ENCODE measurements around the gene FAM120A. TPM values are rescaled to one million over a fixed set of nuclear protein-coding genes. Genes with fewer than 3 reads are reported as not detected.

The FAM120A gene
- total and polyA plus RNA-seq, 2 of the 13 experiments (the other 11 are each of a cell fraction or from before 2014, with no cell fraction given): 41.3 to 44.4 TPM

GRCh38 chr9:93579711-93580516 lies 128.4 kb downstream of the FAM120A start (continued):
- TF ChIP-seq ARID5B (CRISPR knock-in tag; IDR thresholded peaks at IDR 0.05) (no peak), NBN (conservative IDR thresholded peaks at IDR 0.05) (no peak)

GRCh38 chr9:93580654-93581380 lies 129.3 kb downstream of the FAM120A start:
- no peaks in the 10 kb centered on the region for H3K36me3 ChIP-seq (replicated peaks in 1 of 2; ENCODE audit: control insufficient read depth in 1 of 2, insufficient read depth in 2 of 2, low read length in 2 of 2)
- peak overlapping the region; percentile 45 to 65 (median 46); a peak in 5 of 6 replicates for H3K4me3 ChIP-seq (replicated peaks in 1 of 3; ENCODE audit: insufficient read depth in 1 of 3, low read depth in 2 of 3, low read length in 3 of 3)
- 6% methylated on average over 9 of the region's 10 CpGs for WGBS (ENCODE audit: low lambda C conversion rate)
- H4K20me1 ChIP-seq (ENCODE audit: insufficient read depth, low read length): peaks cover 21% of the 10 kb centered on the region
- H3K27me3 ChIP-seq (ENCODE audit: control insufficient read depth in 1 of 2, insufficient read depth in 2 of 2, low read length in 2 of 2): no peaks in the 10 kb centered on the region; a peak in 1 of 5 replicates
- no TSS peak for BruUV-seq (replicated peaks)
- peaks cover 67% of the 10 kb centered on the region for H3K4me1 ChIP-seq (ENCODE audit: insufficient read depth, low read length)
- H3K9ac ChIP-seq (ENCODE audit: insufficient read depth, low read depth, low read length): peak overlapping the region; percentile 38; the same call in 1 of the 2 replicates
- CTCF ChIA-PET (ENCODE audit: low intra/inter-chr PET ratio, low total read pairs): no interaction called here
- ATAC-seq: peak; percentile 86
- peaks cover 53% of the 10 kb centered on the region for H3K79me2 ChIP-seq (ENCODE audit: insufficient read depth, low read length)
- in situ Hi-C loops (cut with HindIII; ENCODE audit: extremely low pct_ligation_motif_present, low pct_unique_long_range_greater_than_20kb) (no loop called here), intact Hi-C loops (cut with micrococcal nuclease; ENCODE audit: unreplicated experiment) (no loop called here)
- no peaks in the 10 kb centered on the region for H3K9me3 ChIP-seq (ENCODE audit: low read length)
- peak; percentile 72 for DNase-seq (ENCODE audit: low spot score)
- H3K4me2 ChIP-seq (ENCODE audit: low read depth, low read length): peak overlapping the region; percentile 88
- peak; percentile 56 for FAIRE-seq
- POLR2A ChIA-PET: interaction anchor here (2.8 kb wide), 1 partner anchor 14 kb away, joined by 26 read pairs; no protein-coding TSS in a partner anchor
- peak overlapping the region; percentile 51 for H3K27ac ChIP-seq (ENCODE audit: extremely low read length, insufficient read depth, low read length)
- no peak overlapping the region for H2AFZ ChIP-seq (ENCODE audit: low read length)
- TF ChIP-seq ZNF501 (CRISPR knock-in tag; IDR thresholded peaks at IDR 0.05) (0 out of 2 replicates have a peak, but pooled peaks have one; percentile 26), ZNF530 (CRISPR knock-in tag; IDR thresholded peaks at IDR 0.05; ENCODE audit: low read depth) (no peak), SAFB2 (CRISPR knock-in tag; IDR thresholded peaks at IDR 0.05; ENCODE audit: borderline replicate concordance, low read depth) (0 out of 2 replicates have a peak, but pooled peaks have one; percentile 17), KMT2B (CRISPR knock-in tag; IDR thresholded peaks at IDR 0.05) (no peak), AKAP8 (CRISPR knock-in tag; IDR thresholded peaks at IDR 0.05) (0 out of 2 replicates have a peak, but pooled peaks have one; percentile 23), SALL1 (CRISPR knock-in tag; IDR thresholded peaks at IDR 0.05) (0 out of 2 replicates have a peak, but pooled peaks have one; percentile 34), ZC3H4 (CRISPR knock-in tag; IDR thresholded peaks at IDR 0.05; ENCODE audit: borderline replicate concordance) (no peak), CAMTA2 (CRISPR knock-in tag; IDR thresholded peaks at IDR 0.05; ENCODE audit: borderline replicate concordance) (no peak), RXRB (CRISPR knock-in tag; IDR thresholded peaks at IDR 0.05; ENCODE audit: borderline replicate concordance) (0 out of 2 replicates have a peak, but pooled peaks have one; percentile 29), AHR (CRISPR knock-in tag; IDR thresholded peaks at IDR 0.05) (no peak), GTF3A (CRISPR knock-in tag; conservative IDR thresholded peaks at IDR 0.05) (0 out of 2 replicates have a peak, but pooled peaks have one; percentile 33), ZNF230 (CRISPR knock-in tag; IDR thresholded peaks at IDR 0.05) (0 out of 2 replicates have a peak, but pooled peaks have one; percentile 52), RXRA (CRISPR knock-in tag; IDR thresholded peaks at IDR 0.05) (no peak), ZNF75D (CRISPR knock-in tag; IDR thresholded peaks at IDR 0.05; ENCODE audit: borderline replicate concordance) (no peak), PRPF4 (IDR thresholded peaks at IDR 0.05; ENCODE audit: low read depth, low read length, poor library complexity, severe bottlenecking) (no peak), ZNF83 (CRISPR knock-in tag; IDR thresholded peaks at IDR 0.05; ENCODE audit: borderline replicate concordance) (no peak)

All from HepG2 (cell line).